ENCODE results near the gene GAL3ST1.
"Not testable (repeated sequence)": the region's sequence is repeated elsewhere in the genome, so short reads cannot be mapped to it uniquely, and the experiment has no call there.

GAL3ST1 gene

DNA sequence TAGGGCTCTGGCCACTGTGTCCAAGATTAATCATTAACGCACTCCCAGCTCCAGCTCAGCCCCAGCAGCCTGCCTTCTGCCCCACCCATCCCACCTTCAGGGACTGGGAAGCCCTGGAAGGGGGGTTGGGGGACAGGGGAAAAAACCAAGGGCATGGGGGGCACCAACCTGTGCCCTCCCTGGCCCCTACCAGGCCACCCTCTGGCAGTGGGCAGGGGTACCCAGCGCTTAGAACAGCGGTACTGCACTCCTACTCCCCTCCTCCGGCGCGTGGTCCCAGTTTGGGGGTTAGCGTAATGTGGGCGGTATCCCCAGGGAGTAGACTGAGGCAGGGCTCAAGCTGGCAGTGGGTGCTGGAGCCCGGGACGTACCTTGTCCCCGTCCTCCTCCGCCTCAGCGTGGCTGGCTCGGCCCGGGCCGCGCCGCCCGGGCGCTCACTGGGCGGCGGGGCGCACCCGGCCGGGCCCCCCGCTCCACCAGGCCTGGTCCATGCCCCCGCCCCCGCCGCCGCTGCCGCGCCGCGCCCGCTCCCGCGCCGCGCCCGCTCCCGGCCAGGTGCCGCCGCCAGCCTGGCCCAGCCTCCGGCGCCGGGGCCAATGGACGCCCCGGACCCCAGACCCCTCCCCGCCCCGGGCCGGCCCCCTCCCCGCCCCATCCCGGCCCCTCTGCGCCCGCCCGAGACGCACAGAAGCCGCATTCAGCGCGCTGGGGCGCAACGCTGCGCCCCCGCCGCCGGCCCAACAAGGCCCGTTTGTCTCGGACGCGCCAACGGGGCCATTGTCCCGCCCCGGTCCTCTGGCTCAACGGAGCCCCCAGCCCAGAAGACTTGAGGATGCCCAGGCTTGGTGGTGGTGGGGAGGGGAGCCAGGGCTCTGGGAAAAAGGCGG, at the start of gene GAL3ST1:
Gene GAL3ST1 (minus strand): TSS at position 571 of the 887 bp plus-strand sequence. CDS start 17,273 bp downstream, outside the sequence.
- peak in 1 of 2 experiments; percentile 22 for DNase-seq

DNA sequence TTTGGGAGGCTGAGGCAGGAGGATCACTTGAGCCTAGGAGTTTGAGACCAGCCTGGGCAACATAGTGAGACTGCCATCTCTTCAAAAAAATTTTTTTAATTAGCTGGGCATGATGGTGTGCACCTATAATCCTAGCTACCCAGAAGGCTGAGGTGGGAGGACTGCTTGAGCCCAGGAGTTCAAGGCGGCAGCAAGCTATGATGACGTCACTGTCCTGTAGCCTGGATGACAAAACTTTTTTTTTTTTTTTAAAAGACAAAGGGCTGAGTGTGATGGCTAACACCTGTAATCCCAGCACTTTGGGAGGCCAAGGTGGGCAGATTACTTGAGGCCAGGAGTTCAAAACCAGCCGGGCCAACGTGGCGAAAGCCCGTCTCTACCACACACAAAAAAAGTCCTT, 45.4 kb upstream of the GAL3ST1 start:
- not testable (repeated sequence) for DNase-seq

DNA sequence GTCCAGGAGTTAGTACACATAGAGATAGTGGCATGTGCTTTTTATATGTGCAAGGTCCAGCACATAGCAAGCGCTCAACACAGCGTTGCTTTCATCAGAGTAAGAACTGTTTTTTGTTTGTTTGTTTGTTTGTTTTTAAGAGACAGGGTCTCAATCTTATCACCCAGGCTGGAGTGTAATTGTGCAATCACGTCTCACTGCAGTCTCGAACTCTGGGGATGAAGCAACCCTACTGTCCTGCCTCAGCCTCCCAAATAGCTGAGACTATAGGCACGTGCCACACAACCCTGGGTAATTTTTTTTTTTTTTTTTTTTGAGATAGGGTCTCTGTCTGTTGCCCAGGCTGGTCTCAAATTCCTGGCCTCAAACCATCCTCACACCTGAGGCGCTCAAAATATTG, 43.4 kb upstream of the GAL3ST1 start:
- DNase-seq = no peak

DNA sequence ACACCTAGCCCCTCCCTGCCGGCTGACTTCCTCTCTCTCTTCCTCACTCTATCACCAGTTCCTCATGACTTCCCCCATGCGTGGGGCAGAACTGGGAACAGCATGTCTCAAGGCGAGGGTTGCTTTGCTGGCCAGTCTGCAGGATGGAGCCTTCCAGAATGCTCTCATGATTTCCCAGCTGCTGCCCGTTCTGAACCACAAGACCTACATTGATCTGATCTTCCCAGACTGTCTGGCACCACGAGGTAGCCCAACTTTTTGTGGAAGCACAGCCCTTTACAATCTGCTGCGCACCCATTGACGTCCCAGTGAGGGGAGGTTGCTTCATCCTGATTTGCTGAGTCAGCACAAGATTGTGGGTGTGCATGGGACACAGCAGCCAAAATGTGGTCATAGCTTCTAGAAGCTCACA, 41.1 kb upstream of the GAL3ST1 start:
- no peak for DNase-seq

DNA sequence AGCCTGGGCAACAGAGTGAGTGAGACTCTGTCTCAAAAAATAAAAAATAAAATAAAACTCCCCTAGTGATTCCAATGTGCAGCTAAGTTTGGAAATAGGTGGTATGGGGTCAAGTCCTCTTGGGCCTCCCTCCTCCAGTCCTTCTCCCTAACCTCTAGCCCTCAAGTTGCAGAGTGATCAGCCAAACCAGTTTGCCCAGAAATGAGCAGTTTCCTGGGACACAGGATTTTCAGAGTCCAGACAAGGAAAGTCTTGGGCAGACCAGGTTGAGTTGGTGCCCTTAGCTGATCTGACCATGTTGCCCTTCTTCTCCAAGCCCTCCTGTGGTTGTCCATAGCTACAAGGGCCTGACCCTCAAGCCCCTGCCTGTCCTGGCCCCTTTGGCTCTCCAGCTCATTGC, 40.4 kb upstream of the GAL3ST1 start:
- DNase-seq = no peak

GRCh38 chr22:30614268-30614667, 39.8 kb upstream of the GAL3ST1 start:
- DNase-seq = no peak

DNA sequence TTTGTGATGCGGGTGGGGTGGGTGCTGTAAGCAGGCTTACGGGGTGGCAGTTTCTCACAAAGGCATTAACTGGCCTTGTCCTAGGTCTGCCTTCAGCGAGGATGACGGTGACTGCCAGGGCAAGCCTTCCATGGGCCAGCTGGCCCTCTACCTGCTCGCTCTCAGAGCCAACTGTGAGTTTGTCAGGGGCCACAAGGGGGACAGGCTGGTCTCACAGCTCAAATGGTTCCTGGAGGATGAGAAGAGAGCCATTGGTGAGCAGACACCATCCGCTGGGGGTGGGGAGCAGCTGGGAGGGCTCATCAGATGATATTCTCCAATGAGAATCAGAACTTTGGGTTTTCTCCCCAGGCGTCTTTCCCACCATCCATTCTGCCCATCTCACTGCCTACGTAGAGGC, 38.3 kb upstream of the GAL3ST1 start:
- DNase-seq = no peak

- DNase-seq = no peak
These were observed 36.7 kb upstream of the GAL3ST1 start for GRCh38 chr22:30611197-30611596.

DNA sequence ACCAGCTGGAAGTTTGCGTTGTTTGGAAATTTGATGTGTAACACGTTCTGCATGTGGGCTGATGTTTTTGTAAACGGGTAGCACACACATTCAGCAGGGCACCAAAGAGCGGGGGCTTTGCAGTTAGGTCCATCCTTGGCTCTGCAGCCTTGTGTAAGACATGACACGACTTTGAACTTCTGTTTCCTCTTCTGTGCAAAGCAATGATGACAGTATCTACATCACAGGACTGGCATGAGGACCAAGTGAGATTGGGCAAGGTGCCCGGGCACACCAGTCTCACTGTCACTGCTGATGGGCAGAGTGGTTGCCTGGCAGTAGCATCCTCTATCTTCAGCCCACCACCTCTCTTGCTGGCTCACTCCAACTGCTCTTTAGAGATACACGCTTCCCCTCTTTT, 35.8 kb upstream of the GAL3ST1 start:
- no peak for DNase-seq

GRCh38 chr22:30609260-30610185, 35.1 kb upstream of the GAL3ST1 start:
- peak; percentile 37 to 46 for DNase-seq

- no peak for DNase-seq
These were observed 33.5 kb upstream of the GAL3ST1 start for GRCh38 chr22:30607939-30608338.

DNA sequence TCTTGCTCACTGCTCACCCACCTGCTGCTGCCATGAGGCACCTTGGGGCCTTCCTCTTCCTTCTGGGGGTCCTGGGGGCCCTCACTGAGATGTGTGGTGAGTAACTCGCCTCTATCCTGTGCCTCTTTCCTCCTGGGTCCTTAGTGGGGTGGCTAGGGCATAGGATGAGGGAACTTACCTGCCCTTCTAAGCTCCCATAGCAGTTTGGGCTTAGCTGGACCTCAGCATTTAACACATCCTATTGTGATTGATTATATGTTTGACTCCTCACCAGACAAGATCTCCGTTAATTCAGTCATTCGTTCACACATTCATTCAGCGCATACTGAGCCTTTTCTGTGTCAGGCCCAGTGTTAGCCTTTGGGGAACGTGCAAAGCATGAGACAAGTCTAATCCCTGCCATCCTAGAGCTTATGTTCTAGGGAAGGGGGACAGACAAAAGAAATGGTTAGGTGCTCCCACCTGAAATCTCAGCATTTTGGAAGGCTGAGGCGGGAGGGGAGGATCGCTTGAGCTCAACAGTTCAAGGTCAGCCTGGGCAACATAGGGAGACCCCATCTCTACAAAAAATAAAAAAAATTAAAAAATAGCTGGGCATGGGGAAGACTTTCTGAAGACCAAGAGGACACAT, 33.0 kb upstream of the GAL3ST1 start:
- DNase-seq = no peak

DNA sequence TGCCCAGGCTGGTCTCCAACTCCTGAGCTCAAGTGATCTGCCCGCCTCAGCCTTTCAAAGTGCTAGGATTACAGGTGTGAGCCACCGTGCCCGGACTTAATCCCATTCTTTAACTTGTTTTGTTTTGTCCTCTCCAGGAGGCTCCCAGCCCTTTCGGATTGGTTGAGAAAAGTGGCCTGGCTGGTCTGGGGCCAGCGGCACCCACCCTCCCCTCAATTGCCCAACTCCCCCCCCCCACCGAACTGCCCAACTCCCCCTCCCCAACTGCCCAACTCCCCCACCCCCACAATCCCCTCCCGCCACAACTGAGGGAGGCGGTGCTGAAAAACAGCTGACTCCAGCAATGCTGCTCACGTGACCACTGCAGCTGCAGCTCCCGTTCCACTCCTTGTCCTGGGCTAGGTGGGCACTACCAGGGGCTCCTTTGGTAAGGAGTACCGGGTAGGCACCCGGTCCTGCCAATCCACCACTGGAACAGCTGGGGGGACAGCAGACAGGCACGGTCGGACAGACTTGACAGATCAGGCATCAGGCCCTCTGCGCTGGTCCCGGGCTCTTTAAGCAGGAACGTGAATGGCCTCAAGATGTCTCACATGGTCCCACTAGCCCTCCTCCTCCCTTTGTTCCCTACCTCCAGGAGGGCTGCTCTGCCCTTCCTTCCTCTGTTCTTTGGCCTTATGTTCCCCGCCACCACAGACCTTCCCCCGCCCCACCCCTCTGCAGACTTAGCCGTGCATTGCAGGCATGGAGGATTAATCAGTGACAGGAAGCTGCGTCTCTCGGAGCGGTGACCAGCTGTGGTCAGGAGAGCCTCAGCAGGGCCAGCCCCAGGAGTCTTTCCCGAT, 32.2 kb upstream of the GAL3ST1 start, which contains the start of gene TCN2:
Gene TCN2 (plus strand): TSS at position 720 of the 845 bp plus-strand sequence. CDS start 158 bp downstream, outside the sequence.
- DNase-seq = peak; percentile 59 to 63

- peak; percentile 64 to 67 for DNase-seq
These were observed 31.1 kb upstream of the GAL3ST1 start for GRCh38 chr22:30605449-30606110.

DNA sequence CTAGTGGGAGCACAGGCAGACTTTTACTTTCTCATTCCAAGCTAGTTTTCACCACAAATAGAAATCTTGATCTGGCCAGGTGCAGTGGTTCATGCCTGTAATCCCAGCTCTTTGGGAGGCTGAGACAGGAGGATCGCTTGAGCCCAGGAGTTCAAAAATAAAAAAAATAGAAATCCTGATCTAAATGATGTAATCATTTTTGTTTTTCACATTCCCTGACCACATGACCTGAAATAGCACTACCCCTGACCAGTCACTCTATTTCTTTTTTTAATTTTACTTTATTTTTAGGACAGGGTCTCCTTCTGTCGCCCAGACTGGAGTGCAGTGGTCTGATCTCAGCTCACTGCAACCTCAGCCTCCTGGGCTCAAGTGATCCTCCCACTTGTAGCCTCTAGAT, 30.3 kb upstream of the GAL3ST1 start:
- DNase-seq = no peak

- DNase-seq = no peak
These were observed 29.3 kb upstream of the GAL3ST1 start for GRCh38 chr22:30603801-30604200.

DNA sequence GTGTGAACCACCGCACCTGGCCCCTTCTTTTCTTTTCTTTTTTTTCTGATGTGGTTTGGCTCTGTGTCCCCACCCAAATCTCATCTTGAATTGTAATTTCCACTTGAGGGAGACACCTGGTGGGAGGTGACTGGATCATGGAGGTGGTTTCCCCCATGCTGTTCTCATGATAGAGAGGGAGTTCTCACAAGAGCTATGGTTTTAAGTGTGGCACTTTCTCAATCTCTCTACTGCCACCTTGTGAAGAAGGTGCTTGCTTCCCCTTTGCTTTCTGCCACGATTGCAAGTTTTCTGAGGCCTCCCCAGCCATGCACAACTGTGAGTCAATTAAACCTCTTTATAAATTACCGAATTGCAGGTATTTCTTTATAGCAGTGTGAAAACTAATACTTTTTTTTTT, 27.6 kb upstream of the GAL3ST1 start:
- no peak for DNase-seq

DNA sequence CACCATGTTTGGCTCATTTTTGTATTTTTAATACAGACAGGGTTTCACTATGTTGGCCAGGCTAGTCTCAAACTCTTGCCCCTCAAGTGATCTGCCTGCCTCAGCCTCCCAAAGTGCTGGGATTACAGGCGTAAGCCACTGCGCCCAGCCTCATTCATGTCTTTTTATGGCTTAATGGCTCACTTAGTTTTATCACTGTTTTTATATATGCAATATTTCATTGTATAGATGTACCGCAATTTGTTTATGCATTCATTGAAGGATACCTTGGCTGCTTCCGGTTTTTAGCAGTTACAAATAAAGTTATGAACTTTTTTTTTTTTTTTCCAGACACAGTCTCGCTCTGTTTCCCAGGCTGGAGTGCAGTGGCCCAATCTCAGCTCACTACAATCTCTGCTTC, 27.0 kb upstream of the GAL3ST1 start:
- no peak for DNase-seq

- DNase-seq = no peak
These were observed 26.5 kb upstream of the GAL3ST1 start for GRCh38 chr22:30600921-30601320.

DNA sequence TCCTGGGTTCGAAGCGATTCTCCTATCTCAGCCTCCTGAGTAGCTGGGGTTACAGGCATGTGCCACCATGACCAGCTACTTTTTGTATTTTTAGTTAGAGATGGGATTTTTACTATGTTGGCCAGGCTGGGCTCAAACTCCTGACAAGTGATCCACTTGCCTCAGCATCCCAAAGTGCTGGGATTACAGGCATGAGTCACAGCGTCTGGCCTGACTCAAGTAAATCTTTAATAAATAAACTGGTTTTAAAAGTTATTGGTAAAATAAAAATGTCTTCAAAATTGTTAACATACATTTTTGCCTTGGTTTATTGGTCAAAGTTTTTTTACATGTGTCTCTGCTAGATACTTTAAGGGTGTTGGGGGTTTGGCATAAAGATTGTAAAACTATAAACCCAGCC, 24.5 kb upstream of the GAL3ST1 start:
- DNase-seq = no peak

DNA sequence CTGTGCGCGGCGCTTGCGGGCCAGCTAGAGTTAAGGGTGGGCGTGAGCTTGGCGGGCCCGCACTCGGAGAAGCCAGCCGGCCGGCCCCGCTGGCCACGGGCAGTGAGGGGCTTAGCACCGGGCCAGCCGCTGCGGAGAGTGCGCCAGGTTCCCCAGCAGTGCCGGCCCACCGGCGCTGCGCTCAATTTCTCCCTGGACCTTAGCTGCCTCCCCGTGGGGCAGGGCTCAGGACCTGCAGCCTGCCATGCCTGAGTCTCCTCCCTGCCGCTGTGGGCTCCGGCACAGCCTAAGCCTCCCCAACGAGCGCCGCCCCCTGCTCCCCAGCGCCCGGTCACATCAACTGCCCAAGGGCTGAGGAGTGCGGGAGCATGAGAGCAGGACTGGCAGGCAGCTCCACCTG, 22.4 kb upstream of the GAL3ST1 start:
- no peak for DNase-seq

GRCh38 chr22:30596199-30596598, 21.7 kb upstream of the GAL3ST1 start:
- DNase-seq = no peak
